ENCODE measurements around the gene ZNF775.

The ZNF775 gene

GRCh38 chr7:150435047-150435389, 55.9 kb downstream of the ZNF775 start:
- H3K9ac ChIP-seq (ENCODE audit: low read depth in 1 of 2, low read length in 2 of 2), result no peak overlapping the region
- no peaks in the 10 kb centered on the region for H3K9me3 ChIP-seq (ENCODE audit: control insufficient read depth in 1 of 2, low read length in 2 of 2)
- H3K4me3 ChIP-seq (ENCODE audit: low read depth in 1 of 2, low read length in 2 of 2), result no peak overlapping the region
- H3K36me3 ChIP-seq (ENCODE audit: control insufficient read depth in 1 of 2, insufficient read depth in 2 of 2, low read length in 2 of 2), result no peaks in the 10 kb centered on the region
- no peaks in the 10 kb centered on the region for H3K27me3 ChIP-seq (ENCODE audit: control insufficient read depth in 1 of 2, insufficient read depth in 2 of 2, low read length in 2 of 2)
- peaks cover 0 to 20% of the 10 kb centered on the region in 2 donors for H3K4me1 ChIP-seq (ENCODE audit: control insufficient read depth in 1 of 2, insufficient read depth in 2 of 2, low read length in 2 of 2)
- no peak overlapping the region for H3K27ac ChIP-seq (ENCODE audit: low read depth, low read length)

GRCh38 chr7:150435390-150436073, 56.4 kb downstream of the ZNF775 start:
- Histone ChIP-seq H3K4me1 (ENCODE audit: control insufficient read depth in 1 of 2, insufficient read depth in 2 of 2, low read length in 2 of 2) (peaks cover 0 to 20% of the 10 kb centered on the region in 2 donors), H3K9ac (ENCODE audit: low read depth in 1 of 2, low read length in 2 of 2) (no peak overlapping the region), H3K27ac (ENCODE audit: low read depth, low read length) (no peak overlapping the region)

GRCh38 chr7:150439967-150440366, 60.8 kb downstream of the ZNF775 start:
- Histone ChIP-seq H3K4me3 (ENCODE audit: low read depth in 1 of 2, low read length in 2 of 2) (no peak overlapping the region), H3K27ac (ENCODE audit: low read depth, low read length) (no peak overlapping the region), H3K4me1 (ENCODE audit: control insufficient read depth in 1 of 2, insufficient read depth in 2 of 2, low read length in 2 of 2) (peaks cover 0 to 6% of the 10 kb centered on the region in 2 donors), H3K9me3 (ENCODE audit: control insufficient read depth in 1 of 2, low read length in 2 of 2) (peaks cover 10 to 13% of the 10 kb centered on the region in 2 donors), H3K27me3 (ENCODE audit: control insufficient read depth in 1 of 2, insufficient read depth in 2 of 2, low read length in 2 of 2) (no peaks in the 10 kb centered on the region), H3K9ac (ENCODE audit: low read depth in 1 of 2, low read length in 2 of 2) (no peak overlapping the region), H3K36me3 (ENCODE audit: control insufficient read depth in 1 of 2, insufficient read depth in 2 of 2, low read length in 2 of 2) (no peaks in the 10 kb centered on the region)

More at GRCh38 chr7:150435390-150436073, 56.4 kb downstream of the ZNF775 start:
- H3K27me3 ChIP-seq (ENCODE audit: control insufficient read depth in 1 of 2, insufficient read depth in 2 of 2, low read length in 2 of 2), result no peaks in the 10 kb centered on the region
- no peaks in the 10 kb centered on the region for H3K9me3 ChIP-seq (ENCODE audit: control insufficient read depth in 1 of 2, low read length in 2 of 2)
- no peaks in the 10 kb centered on the region for H3K36me3 ChIP-seq (ENCODE audit: control insufficient read depth in 1 of 2, insufficient read depth in 2 of 2, low read length in 2 of 2)
- no peak overlapping the region for H3K4me3 ChIP-seq (ENCODE audit: low read depth in 1 of 2, low read length in 2 of 2)

GRCh38 chr7:150441524-150441923, 62.4 kb downstream of the ZNF775 start:
- no peak overlapping the region for H3K4me3 ChIP-seq (ENCODE audit: low read depth in 1 of 2, low read length in 2 of 2)
- no peaks in the 10 kb centered on the region for H3K4me1 ChIP-seq (ENCODE audit: control insufficient read depth in 1 of 2, insufficient read depth in 2 of 2, low read length in 2 of 2)
- no peak overlapping the region for H3K27ac ChIP-seq (ENCODE audit: low read depth, low read length)
- H3K36me3 ChIP-seq (ENCODE audit: control insufficient read depth in 1 of 2, insufficient read depth in 2 of 2, low read length in 2 of 2), result no peaks in the 10 kb centered on the region
- H3K9me3 ChIP-seq (ENCODE audit: control insufficient read depth in 1 of 2, low read length in 2 of 2), result peaks cover 10 to 13% of the 10 kb centered on the region in 2 donors
- no peaks in the 10 kb centered on the region for H3K27me3 ChIP-seq (ENCODE audit: control insufficient read depth in 1 of 2, insufficient read depth in 2 of 2, low read length in 2 of 2)
- no peak overlapping the region for H3K9ac ChIP-seq (ENCODE audit: low read depth in 1 of 2, low read length in 2 of 2)

GRCh38 chr7:150442811-150443210, 63.7 kb downstream of the ZNF775 start:
- Histone ChIP-seq H3K27me3 (ENCODE audit: control insufficient read depth in 1 of 2, insufficient read depth in 2 of 2, low read length in 2 of 2) (no peaks in the 10 kb centered on the region), H3K9ac (ENCODE audit: low read depth in 1 of 2, low read length in 2 of 2) (no peak overlapping the region), H3K36me3 (ENCODE audit: control insufficient read depth in 1 of 2, insufficient read depth in 2 of 2, low read length in 2 of 2) (no peaks in the 10 kb centered on the region), H3K4me1 (ENCODE audit: control insufficient read depth in 1 of 2, insufficient read depth in 2 of 2, low read length in 2 of 2) (no peaks in the 10 kb centered on the region), H3K4me3 (ENCODE audit: low read depth in 1 of 2, low read length in 2 of 2) (no peak overlapping the region), H3K9me3 (ENCODE audit: control insufficient read depth in 1 of 2, low read length in 2 of 2) (peaks cover 10 to 13% of the 10 kb centered on the region in 2 donors), H3K27ac (ENCODE audit: low read depth, low read length) (no peak overlapping the region)

GRCh38 chr7:150443793-150444540, 64.8 kb downstream of the ZNF775 start:
- H3K4me3 ChIP-seq (ENCODE audit: low read depth in 1 of 2, low read length in 2 of 2), result no peak overlapping the region
- peaks cover 10 to 13% of the 10 kb centered on the region in 2 donors for H3K9me3 ChIP-seq (ENCODE audit: control insufficient read depth in 1 of 2, low read length in 2 of 2)
- H3K4me1 ChIP-seq (ENCODE audit: control insufficient read depth in 1 of 2, insufficient read depth in 2 of 2, low read length in 2 of 2), result peaks cover 0 to 3% of the 10 kb centered on the region in 2 donors
- no peak overlapping the region for H3K9ac ChIP-seq (ENCODE audit: low read depth in 1 of 2, low read length in 2 of 2)
- H3K36me3 ChIP-seq (ENCODE audit: control insufficient read depth in 1 of 2, insufficient read depth in 2 of 2, low read length in 2 of 2), result no peaks in the 10 kb centered on the region
- H3K27ac ChIP-seq (ENCODE audit: low read depth, low read length), result no peak overlapping the region
- H3K27me3 ChIP-seq (ENCODE audit: control insufficient read depth in 1 of 2, insufficient read depth in 2 of 2, low read length in 2 of 2), result no peaks in the 10 kb centered on the region

GRCh38 chr7:150444674-150445365, 65.7 kb downstream of the ZNF775 start:
- Histone ChIP-seq H3K9ac (ENCODE audit: low read depth in 1 of 2, low read length in 2 of 2) (no peak overlapping the region), H3K4me1 (ENCODE audit: control insufficient read depth in 1 of 2, insufficient read depth in 2 of 2, low read length in 2 of 2) (peaks cover 0 to 9% of the 10 kb centered on the region in 2 donors), H3K36me3 (ENCODE audit: control insufficient read depth in 1 of 2, insufficient read depth in 2 of 2, low read length in 2 of 2) (no peaks in the 10 kb centered on the region), H3K9me3 (ENCODE audit: control insufficient read depth in 1 of 2, low read length in 2 of 2) (peaks cover 10 to 13% of the 10 kb centered on the region in 2 donors), H3K27me3 (ENCODE audit: control insufficient read depth in 1 of 2, insufficient read depth in 2 of 2, low read length in 2 of 2) (no peaks in the 10 kb centered on the region), H3K4me3 (ENCODE audit: low read depth in 1 of 2, low read length in 2 of 2) (no peak overlapping the region), H3K27ac (ENCODE audit: low read depth, low read length) (no peak overlapping the region)

- no peak overlapping the region for H3K27ac ChIP-seq (ENCODE audit: low read depth, low read length)
- H3K9me3 ChIP-seq (ENCODE audit: control insufficient read depth in 1 of 2, low read length in 2 of 2), result peaks cover 7 to 10% of the 10 kb centered on the region in 2 donors
- H3K4me1 ChIP-seq (ENCODE audit: control insufficient read depth in 1 of 2, insufficient read depth in 2 of 2, low read length in 2 of 2), result peaks cover 0 to 14% of the 10 kb centered on the region in 2 donors
- H3K4me3 ChIP-seq (ENCODE audit: low read depth in 1 of 2, low read length in 2 of 2), result no peak overlapping the region
- no peaks in the 10 kb centered on the region for H3K36me3 ChIP-seq (ENCODE audit: control insufficient read depth in 1 of 2, insufficient read depth in 2 of 2, low read length in 2 of 2)
- no peaks in the 10 kb centered on the region for H3K27me3 ChIP-seq (ENCODE audit: control insufficient read depth in 1 of 2, insufficient read depth in 2 of 2, low read length in 2 of 2)
- no peak overlapping the region for H3K9ac ChIP-seq (ENCODE audit: low read depth in 1 of 2, low read length in 2 of 2)
These were observed 67.3 kb downstream of the ZNF775 start for GRCh38 chr7:150446288-150446938.
